ENCODE measurements around the gene SET. TPM values are rescaled to one million over a fixed set of nuclear protein-coding genes. Genes with fewer than 3 reads are reported as not detected.

The SET gene
- total RNA-seq, 1 experiment from 2014 or later, result 563 TPM

DNA sequence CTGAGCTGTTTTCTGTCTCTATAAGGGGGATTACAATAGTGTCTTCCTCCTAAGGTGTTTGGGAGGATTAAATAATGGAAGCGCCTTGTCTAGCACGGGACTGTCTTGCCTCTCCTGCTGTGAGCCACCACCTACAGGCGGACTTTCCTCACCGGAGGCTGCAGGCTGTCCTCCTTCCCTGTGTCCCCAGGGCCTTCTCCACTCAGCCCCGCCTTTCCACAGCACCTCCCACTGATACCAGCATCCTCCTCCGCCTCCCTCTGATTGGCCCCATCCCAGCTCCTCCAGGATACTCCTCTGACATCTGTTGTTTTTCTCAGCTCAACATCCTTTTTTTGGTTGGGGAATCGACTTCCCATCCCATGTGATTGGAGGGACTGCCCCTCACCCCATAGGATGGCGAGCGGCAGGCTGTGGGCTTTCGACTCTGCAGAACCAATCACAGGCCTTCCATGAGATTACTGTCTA lies 35.8 kb downstream of the SET start:
- intact Hi-C loops (cut with micrococcal nuclease), result no loop called here
- peak overlapping the region; percentile 80 for H3K4me3 Mint-ChIP-seq (ENCODE audit: unreplicated experiment)
- TF ChIP-seq, protein P1, sequence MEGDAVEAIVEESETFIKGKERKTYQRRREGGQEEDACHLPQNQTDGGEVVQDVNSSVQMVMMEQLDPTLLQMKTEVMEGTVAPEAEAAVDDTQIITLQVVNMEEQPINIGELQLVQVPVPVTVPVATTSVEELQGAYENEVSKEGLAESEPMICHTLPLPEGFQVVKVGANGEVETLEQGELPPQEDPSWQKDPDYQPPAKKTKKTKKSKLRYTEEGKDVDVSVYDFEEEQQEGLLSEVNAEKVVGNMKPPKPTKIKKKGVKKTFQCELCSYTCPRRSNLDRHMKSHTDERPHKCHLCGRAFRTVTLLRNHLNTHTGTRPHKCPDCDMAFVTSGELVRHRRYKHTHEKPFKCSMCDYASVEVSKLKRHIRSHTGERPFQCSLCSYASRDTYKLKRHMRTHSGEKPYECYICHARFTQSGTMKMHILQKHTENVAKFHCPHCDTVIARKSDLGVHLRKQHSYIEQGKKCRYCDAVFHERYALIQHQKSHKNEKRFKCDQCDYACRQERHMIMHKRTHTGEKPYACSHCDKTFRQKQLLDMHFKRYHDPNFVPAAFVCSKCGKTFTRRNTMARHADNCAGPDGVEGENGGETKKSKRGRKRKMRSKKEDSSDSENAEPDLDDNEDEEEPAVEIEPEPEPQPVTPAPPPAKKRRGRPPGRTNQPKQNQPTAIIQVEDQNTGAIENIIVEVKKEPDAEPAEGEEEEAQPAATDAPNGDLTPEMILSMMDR (IDR thresholded peaks at IDR 0.05; ENCODE audit: unreplicated experiment), result no peak
- ChIA-PET POLR2A (interaction anchor here (0.7 to 3.0 kb wide), 10 partner anchors 8 to 172 kb away, joined by 3 to 21 read pairs (median 6); partner anchors contain the start of genes ENDOG, SET, SPTAN1 and ZER1), CTCF (interaction anchor here (0.6 kb wide), 2 partner anchors 23 to 55 kb away, joined by 3 to 4 read pairs; no protein-coding TSS in a partner anchor)
- peak overlapping the region; percentile 79 for H3K27ac Mint-ChIP-seq (ENCODE audit: low read depth, unreplicated experiment)
- peaks cover 4% of the 10 kb centered on the region for H3K36me3 Mint-ChIP-seq (ENCODE audit: insufficient read depth, unreplicated experiment)
- H3K4me1 Mint-ChIP-seq (ENCODE audit: insufficient read depth, unreplicated experiment), result peaks cover 31% of the 10 kb centered on the region
- DNase-seq (ENCODE audit: unreplicated experiment), result peak; percentile 65
- BruUV-seq (replicated peaks), result no TSS peak
- H3K27me3 Mint-ChIP-seq (ENCODE audit: insufficient read depth, unreplicated experiment), result no peaks in the 10 kb centered on the region
- H3K9me3 Mint-ChIP-seq (ENCODE audit: unreplicated experiment), result no peaks in the 10 kb centered on the region

DNA sequence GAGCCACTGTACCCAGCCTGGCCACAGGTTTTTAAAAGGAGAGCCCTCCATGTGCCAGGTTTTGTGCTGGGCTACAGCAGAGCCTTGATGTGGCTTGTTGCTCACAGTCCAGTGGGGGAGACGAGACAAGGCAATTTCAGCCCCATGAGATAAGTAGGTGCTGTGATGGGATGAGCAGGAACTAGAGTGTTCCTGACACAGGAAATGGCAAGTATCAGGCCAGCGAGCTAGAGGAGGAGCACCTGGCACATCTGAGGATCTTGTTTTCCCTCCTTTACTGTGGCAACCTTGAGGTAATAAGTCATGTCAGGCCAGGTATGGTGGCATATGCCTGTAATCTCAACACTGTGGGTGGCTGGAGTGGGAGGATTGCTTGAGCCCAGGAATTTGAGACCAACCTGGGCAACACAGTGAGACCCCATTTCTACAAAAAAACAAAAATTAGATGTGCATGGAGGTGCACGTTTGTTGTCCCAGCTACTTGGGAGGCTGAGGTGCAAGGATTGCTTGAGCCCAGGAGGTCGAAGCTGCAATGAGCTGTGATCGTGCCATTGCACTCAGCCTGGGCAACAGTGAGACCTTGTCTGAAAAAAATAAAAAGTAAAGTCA lies 38.7 kb downstream of the SET start:
- no peak overlapping the region for H3K27ac Mint-ChIP-seq (ENCODE audit: low read depth, unreplicated experiment)
- ChIA-PET CTCF (interaction anchor here (1.4 kb wide), 1 partner anchor 26 kb away, joined by 3 read pairs; the partner anchor contains the start of gene PKN3), POLR2A (interaction anchor here (1.1 to 2.2 kb wide), 2 partner anchors 43 to 149 kb away, joined by 3 to 8 read pairs; partner anchors contain the start of gene ZER1)
- BruUV-seq (replicated peaks), result no TSS peak
- H3K4me1 Mint-ChIP-seq (ENCODE audit: insufficient read depth, unreplicated experiment), result peaks cover 19% of the 10 kb centered on the region
- no peaks in the 10 kb centered on the region for H3K27me3 Mint-ChIP-seq (ENCODE audit: insufficient read depth, unreplicated experiment)
- TF ChIP-seq, protein P1 (IDR thresholded peaks at IDR 0.05; ENCODE audit: unreplicated experiment), result no peak
- no peak overlapping the region for H3K4me3 Mint-ChIP-seq (ENCODE audit: unreplicated experiment)
- DNase-seq (ENCODE audit: unreplicated experiment), result no peak
- intact Hi-C loops (cut with micrococcal nuclease), result no loop called here
- H3K36me3 Mint-ChIP-seq (ENCODE audit: insufficient read depth, unreplicated experiment), result peaks cover 8% of the 10 kb centered on the region
- no peaks in the 10 kb centered on the region for H3K9me3 Mint-ChIP-seq (ENCODE audit: unreplicated experiment)

DNA sequence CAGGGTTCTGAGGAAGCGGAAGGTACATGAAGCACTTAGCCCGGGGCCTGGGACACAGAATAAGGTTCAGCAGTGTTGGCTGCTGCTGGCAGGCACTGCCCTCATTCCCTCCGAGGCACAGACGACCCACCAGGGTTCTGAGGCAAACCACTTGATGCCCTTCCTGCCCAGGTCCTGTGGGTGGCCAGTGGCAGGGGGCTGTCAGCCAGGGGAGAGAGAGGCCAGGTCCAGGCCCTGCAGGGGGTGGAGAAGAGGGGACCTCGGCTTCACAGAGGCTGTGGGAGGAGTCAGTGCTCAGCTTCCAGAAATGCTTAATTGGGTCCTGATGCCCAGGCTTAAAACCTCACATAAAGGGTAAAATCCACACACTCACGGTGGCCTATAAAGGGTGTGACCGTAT lies 39.3 kb downstream of the SET start:
- no peaks in the 10 kb centered on the region for H3K27me3 Mint-ChIP-seq (ENCODE audit: insufficient read depth, unreplicated experiment)
- H3K27ac Mint-ChIP-seq (ENCODE audit: low read depth, unreplicated experiment), result no peak overlapping the region
- H3K9me3 Mint-ChIP-seq (ENCODE audit: unreplicated experiment), result no peaks in the 10 kb centered on the region
- H3K4me1 Mint-ChIP-seq (ENCODE audit: insufficient read depth, unreplicated experiment), result peaks cover 13% of the 10 kb centered on the region
- ChIA-PET CTCF (interaction anchor here (1.4 kb wide), 1 partner anchor 26 kb away, joined by 3 read pairs; the partner anchor contains the start of gene PKN3), POLR2A (no interaction called here)
- intact Hi-C loops (cut with micrococcal nuclease), result no loop called here
- H3K36me3 Mint-ChIP-seq (ENCODE audit: insufficient read depth, unreplicated experiment), result peaks cover 14% of the 10 kb centered on the region
- no TSS peak for BruUV-seq (replicated peaks)
- TF ChIP-seq, protein P1 (IDR thresholded peaks at IDR 0.05; ENCODE audit: unreplicated experiment), result no peak
- H3K4me3 Mint-ChIP-seq (ENCODE audit: unreplicated experiment), result no peak overlapping the region
- DNase-seq (ENCODE audit: unreplicated experiment), result no peak

DNA sequence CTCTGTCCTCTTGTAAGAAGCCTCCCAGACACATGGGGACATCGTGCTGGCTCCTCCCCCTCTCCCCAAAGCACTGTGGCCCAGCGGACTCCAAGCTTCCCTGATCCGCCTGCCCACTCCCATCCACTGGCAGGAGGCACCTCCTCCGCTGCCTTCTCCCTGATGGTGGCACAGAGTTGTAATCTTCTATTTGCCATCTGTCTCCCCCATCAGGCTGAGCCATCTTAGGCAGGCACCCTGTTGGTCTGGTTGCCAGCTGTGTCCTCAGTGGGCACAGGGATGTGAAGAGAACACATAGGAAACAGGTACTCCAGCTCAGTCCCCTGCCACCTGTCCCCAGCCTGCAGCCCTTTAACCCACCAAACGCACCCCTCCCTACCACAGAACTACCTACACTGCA lies 40.3 kb downstream of the SET start:
- DNase-seq (ENCODE audit: unreplicated experiment), result no peak
- TF ChIP-seq, protein P1 (IDR thresholded peaks at IDR 0.05; ENCODE audit: unreplicated experiment), result no peak
- POLR2A ChIA-PET, result no interaction called here
- Mint-ChIP-seq H3K27me3 (ENCODE audit: insufficient read depth, unreplicated experiment) (no peaks in the 10 kb centered on the region), H3K27ac (ENCODE audit: low read depth, unreplicated experiment) (no peak overlapping the region), H3K4me1 (ENCODE audit: insufficient read depth, unreplicated experiment) (peaks cover 8% of the 10 kb centered on the region), H3K4me3 (ENCODE audit: unreplicated experiment) (no peak overlapping the region), H3K9me3 (ENCODE audit: unreplicated experiment) (no peaks in the 10 kb centered on the region), H3K36me3 (ENCODE audit: insufficient read depth, unreplicated experiment) (peaks cover 15% of the 10 kb centered on the region)
- intact Hi-C loops (cut with micrococcal nuclease), result no loop called here
- no TSS peak for BruUV-seq (replicated peaks)
- CTCF ChIA-PET, result no interaction called here
